MM.1S (cell line): ENCODE data around the gene EWSR1.
"Not testable (repeated sequence)": the region's sequence is repeated elsewhere in the genome, so short reads cannot be mapped to it uniquely, and the experiment has no call there.

Source experiments
- DNase-seq: peaks from one replicate; pipeline ENCODE4 v3.0.0-alpha.2; 2015
- H2AFZ ChIP-seq: fragments of 300-600 bp; sonication (generic); 2 replicates; pipeline ENCODE4 v1.6.0; 2016; ENCODE audit warnings: antibody characterized with exemption, low read length
- H3F3A ChIP-seq: fragments of 300-600 bp; sonication (generic); 2 replicates; pipeline ENCODE4 v1.6.1; 2016; ENCODE audit warnings: mild to moderate bottlenecking, antibody characterized with exemption, low read length, moderate library complexity, mixed read lengths; ENCODE audit not compliant: insufficient read depth
- H3K27ac ChIP-seq: fragments of 300-600 bp; sonication (generic); 2 replicates; pipeline ENCODE4 v1.5.1; 2016; ENCODE audit warnings: mild to moderate bottlenecking, low read length
- H3K27me3 ChIP-seq: fragments of 300-600 bp; sonication (generic); replicated peaks from 2 replicates; pipeline ENCODE4 v1.6.0; 2016; ENCODE audit warnings: low read length; ENCODE audit not compliant: insufficient read depth
- H3K36me3 ChIP-seq: fragments of 300-600 bp; sonication (generic); replicated peaks from 2 replicates; pipeline ENCODE4 v1.6.1; 2016; ENCODE audit warnings: mild to moderate bottlenecking, low read length, mixed read lengths; ENCODE audit not compliant: insufficient read depth
- H3K4me1 ChIP-seq: fragments of 300-600 bp; sonication (generic); 2 replicates; pipeline ENCODE4 v1.6.1; 2016; ENCODE audit warnings: low read length, mixed read lengths
- H3K4me2 ChIP-seq: fragments of 300-600 bp; sonication (generic); 2 replicates; pipeline ENCODE4 v1.6.0; 2016; ENCODE audit warnings: low read depth, low read length
- H3K4me3 ChIP-seq: fragments of 300-600 bp; sonication (generic); 2 replicates; pipeline ENCODE4 v1.5.1; 2016; ENCODE audit warnings: low read length, mixed read lengths
- H3K79me2 ChIP-seq: fragments of 300-600 bp; sonication (generic); 2 replicates; pipeline ENCODE4 v1.6.1; 2016; ENCODE audit warnings: mixed run types, low read length, mixed read lengths
- H3K9ac ChIP-seq: fragments of 300-600 bp; sonication (generic); 2 replicates; pipeline ENCODE4 v1.6.1; 2016; ENCODE audit warnings: low read length, mixed read lengths
- H3K9me2 ChIP-seq: fragments of 300-600 bp; sonication (generic); replicated peaks from 2 replicates; pipeline ENCODE4 v1.6.1; 2016; ENCODE audit warnings: mild to moderate bottlenecking, low read length, mixed read lengths; ENCODE audit not compliant: insufficient read depth
- H3K9me3 ChIP-seq: fragments of 300-600 bp; sonication (generic); replicated peaks from 2 replicates; pipeline ENCODE4 v1.6.1; 2016; ENCODE audit warnings: mild to moderate bottlenecking, low read length, mixed read lengths; ENCODE audit not compliant: insufficient read depth
- H4K20me1 ChIP-seq: fragments of 300-600 bp; sonication (generic); 2 replicates; pipeline ENCODE4 v1.6.1; 2016; ENCODE audit warnings: mild to moderate bottlenecking, low read length, moderate library complexity, mixed read lengths; ENCODE audit not compliant: insufficient read depth
- CTCF ChIP-seq: fragments of 300-600 bp; sonication (generic); IDR thresholded peaks from 2 replicates; pipeline ENCODE4 v1.5.1; 2016; ENCODE audit warnings: antibody characterized with exemption, low read length, mixed read lengths
- EZH2 ChIP-seq: fragments of 300-600 bp; sonication (generic); optimal IDR thresholded peaks from 2 replicates; pipeline ENCODE3; 2017; ENCODE audit warnings: low read depth, mild to moderate bottlenecking, antibody characterized with exemption, low read length, mixed read lengths
- EZH2phosphoT487 ChIP-seq: fragments of 300-600 bp; sonication (generic); IDR thresholded peaks from 2 replicates; pipeline ENCODE4 v1.6.1; 2018; ENCODE audit warnings: antibody characterized with exemption, low read length

The EWSR1 gene

DNA sequence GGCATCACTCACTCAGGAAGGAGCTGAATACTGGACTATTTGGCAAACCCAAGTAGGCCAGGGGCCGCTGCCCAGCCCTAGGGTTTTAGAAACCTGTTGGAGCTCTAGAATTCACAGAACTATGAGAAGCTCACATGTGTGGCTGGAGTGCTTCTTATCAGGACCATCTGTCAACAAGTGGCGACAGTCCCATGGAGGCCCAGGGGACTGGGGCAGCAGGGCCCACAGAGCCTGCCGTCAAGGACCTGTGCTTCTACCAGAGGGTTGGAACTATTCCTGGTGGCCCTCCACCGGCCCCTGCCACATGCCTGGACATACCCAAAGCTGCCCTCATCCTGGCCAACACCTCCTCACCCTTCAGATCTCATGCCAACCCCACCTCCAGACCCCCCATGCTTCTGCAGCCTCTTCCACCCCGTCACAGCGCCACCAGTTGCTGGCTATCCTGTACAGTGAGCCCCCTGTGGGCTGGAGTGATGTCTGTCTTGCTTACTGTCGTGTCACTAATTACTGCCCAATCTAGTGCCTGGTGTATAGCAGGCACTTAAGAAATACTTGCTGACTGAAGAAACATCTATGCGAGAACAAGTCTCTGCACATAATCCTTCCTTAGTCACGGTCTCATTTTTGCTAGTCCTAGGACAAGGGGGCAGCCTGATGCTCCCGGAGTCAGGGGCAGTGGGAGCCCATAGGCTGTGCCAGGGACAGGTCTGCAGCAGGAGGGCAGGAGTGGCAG is 74.7 kb downstream of the EWSR1 start:
- Histone ChIP-seq H4K20me1 (no peaks in the 10 kb centered on the region), H3K36me3 (0 out of 2 replicates have a peak, but pooled peaks cover 3% of the 10 kb centered on the region), H3K27me3 (no peaks in the 10 kb centered on the region), H3K9ac (no peak overlapping the region), H3K4me3 (no peak overlapping the region), H3K79me2 (no peaks in the 10 kb centered on the region), H2AFZ (no peak overlapping the region), H3K4me2 (no peak overlapping the region), H3F3A (no peaks in the 10 kb centered on the region), H3K9me2 (no peaks in the 10 kb centered on the region), H3K27ac (no peak overlapping the region), H3K4me1 (no peaks in the 10 kb centered on the region), H3K9me3 (no peaks in the 10 kb centered on the region)
- TF ChIP-seq CTCF = no peak
- no peak for TF ChIP-seq EZH2phosphoT487
- TF ChIP-seq EZH2 = no peak
- no peak for DNase-seq

DNA sequence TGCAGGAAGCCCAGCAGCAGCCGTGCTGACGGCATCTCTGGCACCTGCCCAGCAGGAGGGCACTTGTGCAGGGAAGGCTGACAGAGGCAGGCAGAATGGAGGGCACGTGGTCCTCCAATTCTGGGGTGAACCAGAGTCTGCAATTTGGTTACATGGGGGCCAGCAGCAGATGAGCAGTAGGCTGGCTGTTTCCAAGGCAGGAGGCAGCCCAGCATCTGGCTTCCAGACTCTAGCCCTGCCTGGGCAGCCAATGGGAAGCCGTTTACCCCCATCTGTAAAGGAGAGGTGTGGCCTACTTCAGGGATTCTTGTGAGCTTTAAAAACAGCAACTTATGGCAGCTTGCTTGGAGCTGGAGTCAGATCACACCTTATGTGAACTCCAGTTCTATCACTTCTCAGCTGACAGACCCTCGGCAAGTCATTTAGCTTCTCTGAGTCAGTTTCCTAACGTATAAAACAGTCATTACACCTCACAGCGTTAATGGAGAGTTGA is 75.3 kb downstream of the EWSR1 start:
- H3K36me3 ChIP-seq = 0 out of 2 replicates have a peak, but pooled peaks cover 6% of the 10 kb centered on the region
- TF ChIP-seq CTCF = no peak
- TF ChIP-seq EZH2 = no peak
- no peak for TF ChIP-seq EZH2phosphoT487
- no peak overlapping the region for H3K27ac ChIP-seq
- no peak overlapping the region for H2AFZ ChIP-seq
- H3K9me3 ChIP-seq = no peaks in the 10 kb centered on the region
- no peak for DNase-seq
- H3K4me3 ChIP-seq = no peak overlapping the region
- H3F3A ChIP-seq = no peaks in the 10 kb centered on the region
- no peaks in the 10 kb centered on the region for H4K20me1 ChIP-seq
- no peak overlapping the region for H3K4me2 ChIP-seq
- H3K4me1 ChIP-seq = no peaks in the 10 kb centered on the region
- no peaks in the 10 kb centered on the region for H3K27me3 ChIP-seq
- H3K9ac ChIP-seq = no peak overlapping the region
- no peaks in the 10 kb centered on the region for H3K9me2 ChIP-seq
- no peaks in the 10 kb centered on the region for H3K79me2 ChIP-seq

- Histone ChIP-seq H3K27ac (no peak overlapping the region), H3K4me2 (no peak overlapping the region), H3K36me3 (0 out of 2 replicates have a peak, but pooled peaks cover 6% of the 10 kb centered on the region), H3K79me2 (no peaks in the 10 kb centered on the region), H3K9me3 (no peaks in the 10 kb centered on the region), H2AFZ (no peak overlapping the region), H3F3A (no peaks in the 10 kb centered on the region), H3K9ac (no peak overlapping the region), H3K27me3 (no peaks in the 10 kb centered on the region), H3K4me3 (no peak overlapping the region), H3K4me1 (no peaks in the 10 kb centered on the region), H4K20me1 (no peaks in the 10 kb centered on the region), H3K9me2 (no peaks in the 10 kb centered on the region)
- TF ChIP-seq EZH2phosphoT487 (no peak), EZH2 (no peak), CTCF (no peak)
- DNase-seq = no peak
Observed at GRCh38 chr22:29344137-29344536, 76.1 kb downstream of the EWSR1 start.

DNA sequence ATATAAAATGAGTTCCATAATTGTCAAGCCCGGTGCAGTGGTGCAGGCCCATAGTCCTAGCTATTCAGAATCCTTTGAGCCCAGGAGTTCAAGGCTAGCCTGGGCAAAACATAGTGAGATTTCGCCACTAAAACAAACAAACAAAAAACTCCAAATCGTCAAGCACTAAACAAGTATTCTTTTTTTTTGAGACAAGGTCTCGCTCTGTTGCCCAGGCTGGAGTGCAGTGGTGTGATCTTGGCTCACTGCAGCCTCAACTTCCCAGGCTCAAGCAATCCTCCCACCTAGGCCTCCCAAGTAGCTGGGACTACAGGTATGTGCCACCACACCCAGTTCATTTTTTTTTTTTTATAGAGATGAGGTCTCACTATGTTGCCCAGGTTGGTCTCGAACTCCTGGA is 76.8 kb downstream of the EWSR1 start:
- H3K4me1 ChIP-seq, H3F3A ChIP-seq, H2AFZ ChIP-seq, H3K27me3 ChIP-seq, H3K79me2 ChIP-seq, H3K9me3 ChIP-seq, H3K9ac ChIP-seq, H3K4me2 ChIP-seq, H4K20me1 ChIP-seq, H3K9me2 ChIP-seq, H3K4me3 ChIP-seq, H3K27ac ChIP-seq, DNase-seq, H3K36me3 ChIP-seq: not testable (repeated sequence)
